ENCODE data around the gene IL1RAP. TPM values are rescaled to one million over a fixed set of nuclear protein-coding genes. Genes with fewer than 3 reads are reported as not detected.

Gene IL1RAP
- total and polyA plus RNA-seq, 8 donors: 0.76 to 54.8 (median 6.3) TPM; not detected in 2

DNA sequence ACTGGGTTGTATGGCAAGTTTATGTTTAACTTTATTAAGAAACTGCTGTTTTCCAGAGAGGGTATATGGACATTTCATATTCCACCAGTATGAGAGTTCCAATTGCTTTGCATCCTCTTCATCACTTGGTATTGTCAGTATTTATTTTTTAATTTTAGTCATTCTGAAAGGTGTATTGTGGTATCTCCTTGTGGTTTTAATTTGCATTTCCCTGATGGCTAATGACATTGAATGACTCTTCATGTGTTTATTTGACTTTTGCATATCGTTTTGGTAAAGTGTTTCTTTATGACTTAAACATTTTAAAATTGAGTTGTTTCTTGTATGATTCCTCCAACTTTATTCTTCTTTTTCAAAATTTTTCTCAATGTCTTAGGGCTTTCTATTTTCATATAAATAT lies 44.4 kb downstream of the IL1RAP start:
- peaks cover 0 to 8% (median 0%) of the 10 kb centered on the region in 4 donors for H3K9me3 ChIP-seq
- intact Hi-C loops (cut with DNase I; ENCODE audit: low total_unique reads): no loop called here
- H3K27ac ChIP-seq: no peak overlapping the region
- TF ChIP-seq, protein P1, sequence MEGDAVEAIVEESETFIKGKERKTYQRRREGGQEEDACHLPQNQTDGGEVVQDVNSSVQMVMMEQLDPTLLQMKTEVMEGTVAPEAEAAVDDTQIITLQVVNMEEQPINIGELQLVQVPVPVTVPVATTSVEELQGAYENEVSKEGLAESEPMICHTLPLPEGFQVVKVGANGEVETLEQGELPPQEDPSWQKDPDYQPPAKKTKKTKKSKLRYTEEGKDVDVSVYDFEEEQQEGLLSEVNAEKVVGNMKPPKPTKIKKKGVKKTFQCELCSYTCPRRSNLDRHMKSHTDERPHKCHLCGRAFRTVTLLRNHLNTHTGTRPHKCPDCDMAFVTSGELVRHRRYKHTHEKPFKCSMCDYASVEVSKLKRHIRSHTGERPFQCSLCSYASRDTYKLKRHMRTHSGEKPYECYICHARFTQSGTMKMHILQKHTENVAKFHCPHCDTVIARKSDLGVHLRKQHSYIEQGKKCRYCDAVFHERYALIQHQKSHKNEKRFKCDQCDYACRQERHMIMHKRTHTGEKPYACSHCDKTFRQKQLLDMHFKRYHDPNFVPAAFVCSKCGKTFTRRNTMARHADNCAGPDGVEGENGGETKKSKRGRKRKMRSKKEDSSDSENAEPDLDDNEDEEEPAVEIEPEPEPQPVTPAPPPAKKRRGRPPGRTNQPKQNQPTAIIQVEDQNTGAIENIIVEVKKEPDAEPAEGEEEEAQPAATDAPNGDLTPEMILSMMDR (IDR thresholded peaks at IDR 0.05): no peak
- no peak for TF ChIP-seq EP300 (IDR thresholded peaks at IDR 0.05)
- TF ChIP-seq POLR2A (IDR thresholded peaks at IDR 0.05): no peak
- no peak for TF ChIP-seq POLR2AphosphoS5 (IDR thresholded peaks at IDR 0.05)
- H3K27me3 ChIP-seq: no peaks in the 10 kb centered on the region
- no peak overlapping the region for H3K4me3 ChIP-seq
- WGBS, 5 donors: 69 to 88% (median 76%) methylated on average over 1 of the region's 1 CpG
- DNase-seq: no peak
- H3K4me1 ChIP-seq: no peaks in the 10 kb centered on the region
- H3K36me3 ChIP-seq: peaks cover 0 to 5% (median 0%) of the 10 kb centered on the region in 4 donors

DNA sequence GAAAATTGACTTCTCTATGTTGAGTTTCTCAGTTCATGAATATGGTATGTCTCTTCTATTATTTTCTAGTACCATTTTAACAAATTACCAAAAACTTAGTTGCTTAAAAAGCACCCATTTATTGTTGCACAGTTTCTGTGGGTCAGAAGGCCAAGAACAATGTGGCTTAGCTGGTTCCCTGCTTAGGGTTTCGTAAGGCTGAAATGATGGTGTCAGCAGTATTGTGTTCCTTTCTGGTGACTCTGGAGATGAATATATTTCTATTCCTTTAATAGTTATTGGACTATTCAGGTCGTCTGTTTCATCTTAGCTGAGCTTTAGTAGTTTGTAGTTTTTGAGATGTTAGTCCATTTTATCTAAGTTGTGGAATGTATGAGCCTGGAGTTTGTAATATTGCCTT lies 44.9 kb downstream of the IL1RAP start:
- Histone ChIP-seq H3K4me3 (no peak overlapping the region), H3K36me3 (peaks cover 0 to 5% (median 0%) of the 10 kb centered on the region in 4 donors), H3K27ac (no peak overlapping the region), H3K9me3 (peaks cover 0 to 8% (median 0%) of the 10 kb centered on the region in 4 donors), H3K4me1 (no peaks in the 10 kb centered on the region), H3K27me3 (no peaks in the 10 kb centered on the region)
- intact Hi-C loops (cut with DNase I; ENCODE audit: low total_unique reads): no loop called here
- TF ChIP-seq POLR2AphosphoS5 (IDR thresholded peaks at IDR 0.05): no peak
- TF ChIP-seq POLR2A (IDR thresholded peaks at IDR 0.05): no peak
- TF ChIP-seq, protein P1 (IDR thresholded peaks at IDR 0.05): no peak
- no peak for TF ChIP-seq EP300 (IDR thresholded peaks at IDR 0.05)
- 87 to 94% (median 89%) methylated on average over 2 of the region's 2 CpGs for WGBS, 5 donors
- DNase-seq: no peak

DNA sequence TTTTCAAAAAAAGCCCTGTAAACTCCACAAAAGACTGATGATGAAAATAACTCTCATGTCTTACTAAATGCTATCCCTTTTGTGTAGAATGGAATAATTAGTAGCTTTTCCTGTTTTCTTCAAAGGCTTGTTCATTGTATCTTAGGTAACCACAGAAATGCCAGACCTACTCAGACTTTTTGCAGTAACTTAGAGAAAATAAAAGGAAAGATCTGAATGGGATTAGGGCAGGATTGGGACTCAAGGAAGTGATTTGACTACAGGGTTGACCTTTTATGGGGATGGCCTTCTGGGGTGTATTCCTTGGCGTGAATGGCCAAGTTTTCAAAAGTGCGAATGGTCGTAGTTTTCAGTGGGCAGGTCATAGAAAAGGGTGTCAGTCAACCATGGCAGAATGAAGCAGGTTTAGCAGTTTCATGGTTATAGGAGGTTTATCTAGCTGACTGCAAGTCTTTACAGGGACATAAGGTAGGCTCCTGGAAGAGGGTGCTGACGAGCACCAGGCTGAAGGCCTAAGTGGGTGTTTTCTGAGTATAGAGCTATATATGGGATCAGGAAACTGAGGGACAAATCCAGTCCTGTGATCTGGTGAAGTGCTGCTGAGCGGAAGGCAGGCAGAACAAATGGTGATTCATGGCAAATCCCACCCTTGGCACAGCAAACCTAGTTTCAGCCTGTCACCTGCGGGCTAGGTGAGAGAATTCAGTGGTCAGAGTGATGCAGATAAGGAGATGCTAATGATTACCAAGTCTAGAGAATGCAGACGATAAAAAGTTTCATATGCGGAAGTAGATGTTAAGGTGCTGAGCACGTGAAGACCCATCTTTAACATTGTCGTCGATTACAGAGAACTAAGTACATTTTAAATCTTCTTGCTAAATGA lies 46.4 kb downstream of the IL1RAP start:
- intact Hi-C loops (cut with DNase I; ENCODE audit: low total_unique reads): no loop called here

DNA sequence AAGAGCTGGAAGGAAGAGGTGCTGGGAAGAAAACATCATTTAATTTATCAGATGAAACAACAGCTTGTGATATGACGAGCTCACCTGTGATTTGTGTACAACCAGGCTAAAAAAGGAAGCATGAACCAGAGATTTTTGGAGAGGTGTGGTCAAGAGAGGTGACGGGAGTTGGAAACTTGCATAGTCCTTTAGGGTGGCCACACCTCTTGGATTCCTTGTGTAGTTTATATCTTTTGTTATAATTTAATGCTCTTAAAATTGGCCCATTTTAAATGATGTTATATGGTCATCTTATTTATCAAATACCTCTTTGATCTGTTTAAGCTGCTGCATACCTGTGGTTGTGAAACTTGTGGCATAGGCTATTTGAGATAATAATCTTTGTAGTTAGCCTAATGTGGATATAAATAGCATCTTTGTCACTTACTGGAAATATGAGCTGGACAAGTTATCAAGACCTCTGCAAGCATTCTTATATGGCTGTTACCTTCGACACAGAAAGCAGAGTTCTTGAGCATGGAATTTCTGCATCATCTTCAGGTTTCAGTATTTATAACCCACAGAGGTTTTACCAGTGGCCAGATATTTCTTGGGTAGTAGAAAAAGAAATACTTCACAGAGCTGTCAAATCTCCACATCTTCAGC lies 49.1 kb downstream of the IL1RAP start:
- Histone ChIP-seq H3K9me3 (peaks cover 0 to 8% (median 0%) of the 10 kb centered on the region in 4 donors), H3K27ac (no peak overlapping the region), H3K4me3 (no peak overlapping the region), H3K27me3 (no peaks in the 10 kb centered on the region), H3K36me3 (no peaks in the 10 kb centered on the region), H3K4me1 (peaks cover 0 to 15% (median 5%) of the 10 kb centered on the region in 4 donors)
- DNase-seq: no peak
- intact Hi-C loops (cut with DNase I; ENCODE audit: low total_unique reads): no loop called here
- 81 to 92% (median 90%) methylated on average over 3 of the region's 3 CpGs for WGBS, 5 donors
- no peak for TF ChIP-seq EP300 (IDR thresholded peaks at IDR 0.05)
- no peak for TF ChIP-seq POLR2A (IDR thresholded peaks at IDR 0.05)
- TF ChIP-seq, protein P1 (IDR thresholded peaks at IDR 0.05): no peak
- TF ChIP-seq POLR2AphosphoS5 (IDR thresholded peaks at IDR 0.05): no peak

More for the DNA sequence above, 46.4 kb downstream of the IL1RAP start:
- WGBS, 5 donors: 91 to 97% (median 95%) methylated on average over 11 of the region's 11 CpGs
- H3K4me1 ChIP-seq: no peaks in the 10 kb centered on the region
- no peak overlapping the region for H3K4me3 ChIP-seq
- H3K27me3 ChIP-seq: no peaks in the 10 kb centered on the region
- no peak overlapping the region for H3K27ac ChIP-seq
- peaks cover 0 to 8% (median 0%) of the 10 kb centered on the region in 4 donors for H3K9me3 ChIP-seq
- H3K36me3 ChIP-seq: peaks cover 0 to 5% (median 0%) of the 10 kb centered on the region in 4 donors
- TF ChIP-seq POLR2A (IDR thresholded peaks at IDR 0.05) (no peak), EP300 (IDR thresholded peaks at IDR 0.05) (no peak), POLR2AphosphoS5 (IDR thresholded peaks at IDR 0.05) (no peak)
- TF ChIP-seq, protein P1 (IDR thresholded peaks at IDR 0.05): no peak
- DNase-seq: no peak
